HG02840 (cell line): ENCODE measurements around the gene C1orf210.

ENCODE experiments used
- ATAC-seq: cut with Tn5 transposase; IDR thresholded peaks from one replicate; pipeline ENCODE4 v1.9.1; 2021; ENCODE audit warnings: mild to moderate bottlenecking, moderate library complexity, moderate number of reproducible peaks; ENCODE audit not compliant: unreplicated experiment, low FRiP score

Gene C1orf210

DNA sequence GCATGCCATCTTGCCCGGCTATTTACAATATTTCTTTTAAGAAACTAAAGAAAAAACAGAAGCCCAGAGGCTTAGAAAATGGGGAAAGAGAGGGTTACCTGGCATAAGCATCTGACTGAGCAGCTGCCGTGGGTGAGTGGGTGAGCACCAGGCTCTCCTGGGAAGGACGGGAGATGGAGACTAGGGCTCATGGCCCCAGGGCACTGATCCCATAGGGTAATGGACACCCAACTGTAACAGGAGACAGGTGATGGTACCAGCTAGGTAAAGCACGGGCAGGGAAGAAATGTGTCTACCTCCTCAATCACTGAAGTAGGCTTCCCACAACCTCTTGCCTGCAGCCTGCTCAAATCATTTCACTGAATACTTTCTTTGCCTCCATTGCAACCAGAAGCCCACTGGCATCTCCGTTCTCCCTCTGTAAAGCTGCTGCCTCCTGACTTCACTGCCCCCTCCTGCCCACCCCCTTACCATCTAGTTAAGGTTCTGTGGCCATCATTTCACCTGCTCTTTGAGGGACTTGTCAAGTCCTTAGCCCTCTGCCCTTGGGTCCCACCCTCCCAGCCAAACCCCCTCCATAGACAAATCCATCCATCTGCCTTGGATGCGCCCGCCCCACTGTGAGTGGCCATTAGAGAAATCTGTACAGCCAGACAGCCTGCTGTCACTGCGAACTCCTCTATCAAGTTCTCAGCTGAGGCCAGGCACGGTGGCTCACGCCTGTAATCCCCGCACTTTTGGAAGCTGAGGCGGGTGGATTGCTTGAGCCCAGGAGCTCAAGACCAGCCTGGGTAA, 9.4 kb downstream of the C1orf210 start:
- no peak for ATAC-seq

DNA sequence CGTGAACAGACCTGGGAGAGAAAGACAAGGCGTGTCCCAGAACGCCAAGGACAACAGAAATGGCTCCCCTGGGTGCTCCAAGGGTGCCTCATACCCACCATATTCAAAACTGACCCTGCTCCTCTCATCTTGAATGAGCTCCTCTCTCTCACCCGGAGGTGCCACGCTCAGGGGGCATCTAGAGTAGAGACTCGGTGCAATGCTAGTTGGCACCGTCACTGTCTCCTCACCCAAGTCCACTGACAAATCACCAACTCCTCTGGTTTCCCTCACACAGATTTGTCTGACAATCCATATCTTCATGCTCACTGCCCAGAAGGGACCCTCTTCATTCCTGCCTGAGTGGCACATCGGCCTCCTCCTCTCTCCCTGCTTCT, 10.6 kb downstream of the C1orf210 start:
- ATAC-seq: no peak

DNA sequence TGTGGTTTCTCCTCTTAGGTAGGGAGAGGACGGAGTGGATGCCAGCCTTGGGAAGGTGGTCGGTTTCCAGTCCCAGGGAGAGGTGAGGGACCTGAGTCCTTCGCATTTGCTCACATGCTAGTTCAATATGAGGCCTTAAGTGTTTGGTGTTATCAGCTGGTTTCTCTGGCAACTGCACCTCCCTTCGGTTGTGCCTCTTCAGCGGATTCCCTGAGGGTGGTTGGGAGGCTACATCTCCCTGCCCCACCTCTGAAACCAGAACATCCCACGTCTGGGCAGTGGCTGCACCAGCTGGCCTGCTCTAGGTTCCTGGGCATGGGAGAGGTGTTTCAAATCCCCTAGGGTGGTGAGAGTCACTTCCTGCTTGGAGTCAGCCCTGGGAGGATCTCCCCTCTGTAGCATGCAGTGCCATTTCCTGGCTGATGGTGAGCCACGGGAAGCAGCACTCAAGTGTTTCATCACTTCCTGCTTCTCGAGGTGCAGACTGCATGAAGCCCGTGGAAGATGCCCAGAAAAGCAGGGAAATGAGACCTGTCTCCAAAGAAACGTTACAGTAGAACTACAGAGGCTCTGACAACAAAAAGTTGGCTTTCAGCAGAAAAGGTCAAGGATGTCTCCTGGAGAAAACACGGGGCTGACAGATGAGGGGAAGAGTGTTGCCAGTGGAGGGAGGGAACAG, 11.1 kb downstream of the C1orf210 start:
- no peak for ATAC-seq

DNA sequence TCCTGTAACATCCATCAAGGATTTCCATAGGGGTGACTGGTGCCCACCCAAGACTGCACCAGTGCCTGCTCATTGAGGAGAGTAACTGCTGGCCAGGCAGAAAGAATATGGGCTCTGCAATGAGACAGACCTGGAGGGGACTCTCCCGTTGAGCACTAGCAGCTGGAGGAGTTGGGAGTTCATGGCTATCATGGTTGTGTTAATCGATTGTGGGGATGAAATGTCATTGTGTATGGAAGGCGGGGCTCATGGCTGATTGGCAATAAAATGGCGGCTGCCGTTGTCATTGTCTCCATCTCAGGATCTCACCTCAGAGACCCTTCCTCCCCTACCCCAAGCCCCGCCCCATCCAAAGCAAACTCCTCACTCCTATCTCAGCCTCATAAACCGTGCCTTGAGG, 11.7 kb downstream of the C1orf210 start:
- no peak for ATAC-seq

DNA sequence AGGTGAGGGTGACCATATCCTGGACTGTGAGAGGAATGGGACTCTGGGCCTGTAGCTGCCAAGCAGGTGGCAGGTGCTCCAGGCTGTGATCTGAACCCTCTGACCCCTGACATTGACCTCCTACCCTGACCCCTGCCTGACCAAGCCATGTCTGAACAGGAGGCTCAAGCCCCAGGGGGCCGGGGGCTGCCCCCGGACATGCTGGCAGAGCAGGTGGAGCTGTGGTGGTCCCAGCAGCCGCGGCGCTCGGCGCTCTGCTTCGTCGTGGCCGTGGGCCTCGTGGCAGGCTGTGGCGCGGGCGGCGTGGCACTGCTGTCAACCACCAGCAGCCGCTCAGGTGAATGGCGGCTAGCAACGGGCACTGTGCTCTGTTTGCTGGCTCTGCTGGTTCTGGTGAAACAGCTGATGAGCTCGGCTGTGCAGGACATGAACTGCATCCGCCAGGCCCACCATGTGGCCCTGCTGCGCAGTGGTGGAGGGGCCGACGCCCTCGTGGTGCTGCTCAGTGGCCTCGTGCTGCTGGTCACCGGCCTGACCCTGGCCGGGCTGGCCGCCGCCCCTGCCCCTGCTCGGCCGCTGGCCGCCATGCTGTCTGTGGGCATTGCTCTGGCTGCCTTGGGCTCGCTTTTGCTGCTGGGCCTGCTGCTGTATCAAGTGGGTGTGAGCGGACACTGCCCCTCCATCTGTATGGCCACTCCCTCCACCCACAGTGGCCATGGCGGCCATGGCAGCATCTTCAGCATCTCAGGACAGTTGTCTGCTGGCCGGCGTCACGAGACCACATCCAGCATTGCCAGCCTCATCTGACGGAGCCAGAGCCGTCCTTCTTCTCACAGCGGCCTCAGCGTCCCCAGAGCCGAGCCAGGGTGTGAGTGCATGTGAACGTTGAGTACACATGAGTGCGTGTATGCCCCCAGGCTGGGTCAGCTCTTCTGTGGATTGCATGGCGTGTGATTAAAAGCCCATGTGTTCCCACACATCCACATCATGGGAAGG, 12.5 kb downstream of the C1orf210 start:
- no peak for ATAC-seq

DNA sequence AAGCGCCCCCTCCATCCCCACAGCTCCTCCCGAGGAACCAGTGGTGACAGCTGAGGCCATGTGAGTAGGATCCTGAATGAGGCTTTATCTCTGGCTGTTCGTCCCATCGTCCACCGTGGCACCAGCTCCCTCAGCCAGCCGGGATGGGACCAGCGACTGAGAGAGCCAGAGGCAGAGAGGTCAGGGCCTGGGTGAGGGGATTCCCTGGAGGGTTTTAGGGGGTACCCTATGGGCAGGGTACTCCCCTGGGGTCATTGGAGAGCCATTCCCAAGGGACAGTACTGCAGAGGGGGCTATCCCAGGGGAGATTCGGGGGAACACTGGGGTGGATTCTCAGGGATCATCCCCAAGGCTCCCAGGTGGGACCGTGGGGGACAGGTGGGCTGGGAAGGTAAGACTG, 13.2 kb downstream of the C1orf210 start:
- ATAC-seq: no peak

DNA sequence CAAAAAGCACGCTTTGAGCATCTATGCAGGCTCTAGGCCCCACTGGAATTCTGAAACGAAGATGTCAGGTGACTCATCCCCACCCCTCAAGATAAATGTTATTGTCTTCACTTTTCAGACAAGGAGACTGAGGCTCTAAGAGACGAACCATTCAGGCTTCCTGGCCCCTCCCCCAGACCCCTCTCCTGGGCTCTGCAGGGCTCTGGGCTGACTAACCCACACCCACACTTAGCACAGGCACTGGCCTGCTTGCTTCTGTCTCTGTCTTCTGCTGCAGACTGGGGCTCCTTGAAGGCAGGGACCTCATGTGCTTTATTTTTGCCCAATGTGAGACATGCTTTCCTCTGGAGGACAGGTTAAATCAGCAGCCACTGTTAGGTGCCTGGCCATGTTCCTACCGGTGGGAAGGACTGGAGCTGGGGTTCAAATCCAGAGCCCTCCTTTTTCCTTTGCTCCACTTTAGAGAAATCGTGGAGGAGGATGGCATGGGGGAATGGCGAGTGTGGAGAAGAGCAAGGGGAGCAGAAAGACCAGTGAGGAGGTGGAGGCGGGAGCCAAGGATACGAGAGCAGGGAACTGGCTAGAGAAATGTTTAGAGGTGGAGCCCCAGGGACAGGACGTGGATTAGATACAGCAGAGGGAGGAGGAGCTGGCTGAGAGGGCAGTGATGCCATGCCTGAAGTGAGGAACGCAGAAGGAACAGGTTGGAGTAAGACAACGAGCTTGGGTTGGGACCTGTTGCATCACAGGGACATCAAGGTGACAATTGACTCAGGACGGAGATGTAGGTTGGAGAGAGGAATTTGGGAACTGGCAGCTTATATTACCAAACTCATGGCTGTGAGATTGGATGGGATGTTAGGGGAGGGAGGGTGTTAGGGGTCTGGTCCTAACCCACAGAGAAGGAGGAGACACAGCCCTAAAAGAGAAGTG, 13.9 kb downstream of the C1orf210 start:
- ATAC-seq: no peak

DNA sequence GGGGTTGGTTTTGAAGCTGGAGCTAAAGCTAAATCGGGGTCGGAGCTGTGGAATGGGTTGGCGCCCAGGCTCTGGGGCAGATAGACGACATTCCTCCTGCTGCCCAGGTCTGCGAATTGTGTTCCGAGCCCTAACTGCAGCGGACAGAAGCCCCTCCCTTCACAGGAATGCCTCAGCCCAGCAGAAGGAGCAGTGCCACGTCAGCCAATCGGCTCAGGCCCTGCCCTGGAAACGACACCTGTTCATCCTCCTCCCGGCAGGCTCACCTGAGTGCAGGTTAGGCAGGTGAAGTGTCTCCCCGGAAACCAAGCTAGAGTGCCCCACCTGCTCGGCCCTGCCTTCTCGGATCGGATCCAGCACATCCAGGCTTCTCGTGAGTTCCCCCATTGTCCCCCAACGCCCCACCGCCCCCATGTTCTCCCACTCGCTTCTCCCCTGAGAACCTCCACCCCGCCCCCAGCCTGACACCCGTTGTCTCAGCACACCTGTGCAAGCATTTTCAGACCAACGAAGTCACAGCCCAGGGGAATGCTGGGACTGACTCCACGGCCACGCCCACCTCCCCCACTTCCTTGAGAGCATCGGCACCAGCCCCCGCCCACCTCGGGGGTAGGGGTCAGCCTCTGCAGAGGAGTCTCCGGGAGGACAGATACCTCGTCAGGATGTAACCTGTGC, 14.8 kb downstream of the C1orf210 start:
- ATAC-seq: no peak

DNA sequence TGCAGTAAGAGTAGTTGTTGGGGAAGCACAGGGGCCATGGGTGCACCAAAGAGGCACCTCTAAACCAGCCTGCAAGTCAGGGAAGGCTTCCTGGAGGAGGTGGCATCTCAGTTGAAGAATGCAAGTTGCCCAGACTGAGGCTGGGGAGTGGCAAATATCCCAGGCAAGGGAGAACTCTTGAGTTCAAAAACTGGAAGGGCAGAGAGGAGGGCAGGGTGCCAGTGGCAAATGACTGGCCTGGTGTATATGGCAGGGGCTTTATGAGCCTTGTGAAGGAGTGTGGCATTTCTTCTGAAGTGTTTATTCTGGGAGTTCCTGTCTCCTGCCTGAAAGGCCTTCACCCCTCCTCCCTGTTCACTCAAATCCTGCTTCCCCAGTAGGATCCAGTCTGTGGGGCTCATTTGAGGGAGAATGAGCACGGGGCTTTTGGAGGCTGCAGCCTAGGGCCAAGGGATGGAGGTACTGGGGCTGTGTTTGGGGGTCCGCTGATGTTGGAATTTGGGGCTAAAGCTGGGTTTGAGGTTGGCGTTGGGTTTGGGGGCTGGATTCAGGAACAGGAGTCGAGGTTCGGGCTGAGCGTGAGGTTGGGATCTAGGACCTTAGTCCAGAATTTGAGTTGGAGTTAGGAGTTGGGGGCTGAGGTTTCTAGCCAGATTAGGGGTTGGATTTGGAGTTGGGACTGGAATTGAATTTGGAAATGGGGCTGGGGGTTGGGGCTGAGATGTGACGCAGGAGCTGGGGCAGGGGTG, 15.6 kb downstream of the C1orf210 start, which contains the start of gene TMEM125:
TSS of gene TMEM125 (plus strand) at position 357 of the 749 bp plus-strand sequence. CDS start 2,740 bp downstream, outside the sequence.
- ATAC-seq: no peak

DNA sequence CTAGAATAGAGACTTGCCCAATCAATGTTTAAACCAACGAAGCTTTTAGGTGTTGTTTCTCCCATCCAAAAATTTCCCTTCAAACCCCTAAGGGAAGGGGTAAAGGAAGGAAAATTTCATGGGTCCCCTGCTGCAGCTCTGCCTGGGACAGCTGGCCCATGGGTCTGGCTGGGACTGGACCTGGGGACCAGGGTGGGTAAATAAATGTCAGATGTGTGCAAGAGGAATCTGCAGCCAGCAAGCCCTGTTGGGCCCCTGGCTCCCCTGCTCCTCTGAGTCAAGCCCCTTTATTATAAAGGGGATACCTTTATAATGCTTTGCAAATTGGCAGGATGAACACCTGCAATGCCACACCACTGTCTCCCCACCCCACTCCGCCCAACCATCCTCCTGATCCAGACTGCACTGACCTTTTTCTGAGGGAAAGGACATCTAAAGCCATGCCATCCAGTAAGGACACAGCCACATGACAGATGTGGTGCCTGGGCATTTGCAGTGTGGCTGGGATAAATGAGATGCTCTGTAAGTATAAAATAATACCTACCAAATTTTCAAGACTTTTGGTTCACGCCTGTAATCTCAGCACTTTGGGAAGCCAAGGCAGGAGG, 17.5 kb downstream of the C1orf210 start:
- no peak for ATAC-seq

DNA sequence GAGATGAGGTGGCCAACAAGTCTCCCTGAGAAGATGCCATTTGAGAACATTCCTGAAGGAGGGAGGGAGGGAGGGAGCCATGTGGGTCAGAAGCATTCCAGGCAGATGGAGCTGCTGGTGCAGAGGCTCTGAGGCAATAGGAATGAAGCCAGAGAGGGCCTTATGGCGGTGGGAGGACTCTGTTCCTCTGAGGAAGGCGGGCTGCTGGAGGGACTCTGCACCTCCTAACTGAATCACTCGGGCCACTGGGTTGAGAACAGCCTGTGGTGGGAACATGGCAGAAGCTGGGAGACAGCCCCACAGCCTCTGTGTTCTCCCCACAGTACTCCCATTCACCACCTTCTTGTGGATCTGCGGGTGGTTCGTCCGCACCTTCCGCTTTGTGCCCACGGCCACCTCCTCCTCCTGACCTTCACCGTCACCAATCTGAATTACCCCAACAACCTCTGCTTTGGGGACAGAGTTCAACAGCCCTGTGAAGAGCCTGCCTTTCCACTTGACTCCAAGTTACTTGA, 18.0 kb downstream of the C1orf210 start:
- ATAC-seq: no peak

DNA sequence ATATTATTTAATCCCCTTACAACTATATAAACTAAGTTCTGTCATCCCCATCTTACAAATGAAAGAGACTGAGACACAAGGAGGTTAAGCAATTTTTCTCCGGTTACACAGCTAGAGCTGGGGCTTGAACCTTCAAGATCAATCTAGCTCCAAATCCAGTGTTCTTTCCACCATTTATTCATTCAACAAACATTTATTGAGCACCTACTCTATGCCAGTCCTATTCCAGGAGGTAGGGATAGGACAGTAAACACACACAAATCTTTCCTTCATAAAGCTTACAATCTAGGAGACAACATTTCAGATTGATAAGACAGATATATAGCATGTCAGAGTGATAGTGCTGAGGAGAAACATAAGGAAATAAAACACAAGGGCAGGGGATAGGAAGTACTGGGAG, 18.5 kb downstream of the C1orf210 start:
- ATAC-seq: no peak

DNA sequence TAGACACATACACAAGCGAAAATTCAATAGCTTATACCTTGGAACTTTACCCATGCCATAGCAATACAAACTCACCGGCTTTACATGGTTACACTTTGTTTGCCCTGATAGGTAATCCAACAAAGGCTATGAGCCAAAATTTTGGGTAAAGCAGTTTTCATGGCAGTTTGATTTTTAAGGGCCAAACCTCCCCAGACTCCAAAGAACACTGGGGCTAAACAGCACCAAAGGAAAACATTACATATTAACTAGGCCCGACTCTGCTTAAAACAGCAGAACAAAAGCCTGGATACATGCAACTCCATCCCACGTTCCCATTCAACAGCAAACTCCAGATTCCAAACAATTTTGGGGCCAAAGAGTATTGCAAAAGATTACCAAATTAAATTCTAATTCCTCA, 19.9 kb downstream of the C1orf210 start:
- no peak for ATAC-seq

DNA sequence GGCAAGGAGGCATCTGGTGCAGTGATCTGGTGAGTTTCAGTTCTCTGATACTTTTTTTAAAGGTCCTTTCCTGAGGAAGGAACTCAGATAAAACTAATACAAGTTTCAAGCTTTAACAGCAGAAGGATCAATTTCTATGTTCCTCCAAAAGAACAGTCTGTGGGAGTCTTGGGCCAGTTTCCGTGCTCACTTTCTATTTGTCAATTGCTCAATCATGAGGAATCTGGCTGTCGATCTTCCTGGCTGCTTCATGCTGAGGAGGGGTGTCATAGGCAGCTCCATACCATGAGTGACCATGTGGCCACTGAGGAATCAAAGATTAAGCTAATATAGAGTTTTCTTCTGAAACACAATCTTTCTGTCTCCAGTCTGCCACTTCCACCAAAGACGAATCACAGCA, 27.0 kb downstream of the C1orf210 start:
- ATAC-seq: no peak

DNA sequence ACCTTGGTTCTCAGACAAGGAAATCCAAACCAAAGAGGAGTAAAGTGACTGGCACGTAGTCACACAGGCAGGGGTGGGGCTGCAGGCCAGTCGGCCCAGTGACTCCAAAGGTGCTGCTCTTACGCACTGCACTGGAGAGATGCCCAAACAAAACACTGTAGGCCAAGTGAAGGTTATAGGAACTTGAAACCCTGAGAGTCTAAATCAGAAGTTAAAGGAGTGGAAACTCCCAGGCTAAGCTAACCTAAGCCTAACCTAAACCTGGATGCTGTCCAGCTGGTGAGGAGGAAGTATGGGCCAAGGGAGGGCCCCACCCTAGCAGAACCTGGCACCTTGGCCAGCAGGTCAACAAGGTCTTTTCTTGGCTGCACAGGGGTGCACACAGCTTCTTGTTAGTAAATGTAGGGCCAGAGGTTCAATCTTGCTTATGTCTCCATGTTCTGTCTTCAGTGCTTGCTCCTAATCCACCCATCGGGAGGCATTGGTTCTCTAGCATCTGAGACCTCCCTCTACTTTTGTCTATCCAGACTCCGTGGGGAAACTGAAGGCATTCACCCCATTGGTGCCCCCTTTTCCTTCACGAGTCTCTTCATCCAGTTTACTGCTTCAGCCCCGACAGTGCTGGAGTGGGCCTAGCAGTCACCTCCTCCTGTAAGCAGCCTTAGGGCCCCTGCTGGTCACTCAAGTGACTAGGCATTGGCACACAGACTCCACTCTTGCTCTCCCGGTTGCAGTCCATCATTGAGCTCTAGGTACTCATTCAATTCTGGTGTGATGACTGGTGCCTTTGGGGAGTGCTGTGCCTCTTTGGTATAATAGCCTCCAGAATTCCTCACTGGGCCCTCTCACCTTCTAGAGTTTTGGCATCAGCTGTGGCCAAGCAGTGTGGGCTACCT, 28.5 kb downstream of the C1orf210 start:
- ATAC-seq: no peak

DNA sequence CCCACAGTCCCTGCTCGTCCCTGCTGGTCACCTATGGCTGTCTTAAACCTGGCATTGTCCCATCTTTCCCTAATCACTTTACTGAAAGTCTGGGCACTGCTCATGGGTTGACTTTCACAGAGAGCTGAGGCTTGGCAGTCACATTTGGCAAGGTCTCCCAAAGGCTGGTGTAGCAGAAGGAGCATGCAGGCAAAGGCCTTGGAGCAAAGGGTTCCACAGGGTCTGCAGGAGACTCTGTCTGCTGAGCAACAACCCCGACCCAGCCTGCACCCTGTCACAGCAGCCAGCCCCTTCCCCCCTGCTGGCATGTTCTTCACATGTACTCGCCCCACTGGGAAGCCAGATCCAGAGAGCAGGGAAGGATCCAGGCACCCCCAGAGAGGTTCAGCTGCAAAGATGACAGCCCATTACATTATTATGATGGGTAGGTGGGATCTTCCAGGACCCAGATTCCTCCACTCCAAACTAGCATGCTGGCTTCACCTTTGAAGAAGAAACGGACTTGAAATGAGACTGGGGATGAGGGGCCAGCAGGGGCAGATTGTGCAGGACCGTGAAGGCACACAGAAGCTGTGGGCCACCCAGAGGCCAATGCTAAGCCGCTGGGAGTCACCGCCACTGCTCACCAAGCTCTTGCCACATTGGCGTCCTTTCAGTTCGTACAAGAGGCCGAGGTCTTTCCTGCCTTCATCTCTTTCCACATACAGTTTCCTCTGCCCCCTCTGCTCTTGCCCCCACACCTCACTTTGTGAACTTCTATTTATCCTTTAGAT, 29.8 kb downstream of the C1orf210 start:
- ATAC-seq: no peak
